Adrenal gland (tissue), 12 donors: ENCODE data around the gene WDR86. TPM values are rescaled to one million over a fixed set of nuclear protein-coding genes. Genes with fewer than 3 reads are reported as not detected.
A peak's percentile ranks its signal among the peaks of the same experiment; 100 is the strongest.

Source experiments
- DNase-seq, 7 donors: peaks; one replicate each; pipeline ENCODE4 v3.0.0-alpha.2; 2019 to 2020
- H3K27ac ChIP-seq, 5 donors: fragments of 200-600 bp; sonication (generic) in 4 of 5; 1 replicate in 3 of 5; 2 replicates in 2 of 5; pipeline versions ENCODE4 v1.5.1 to v1.8.0; 2016 to 2020; ENCODE audit warnings: mild to moderate bottlenecking in 1 of 5
- H3K27me3 ChIP-seq: fragments of 200-600 bp; 2 replicates; pipeline ENCODE4 v1.8.0; 2021
- H3K36me3 ChIP-seq, 2 donors: fragments of 200-600 bp; replicated peaks in 1 of 2; 1 replicate in 1 of 2; 2 replicates in 1 of 2; pipeline versions ENCODE4 v1.5.1 to v1.8.0; 2018 to 2022
- H3K4me1 ChIP-seq, 2 donors: fragments of 200-600 bp; replicated peaks in 1 of 2; 1 replicate in 1 of 2; 2 replicates in 1 of 2; pipeline versions ENCODE4 v1.5.1 to v1.8.0; 2018 to 2021
- H3K4me3 ChIP-seq, 4 donors: fragments of 200-600 bp; sonication (generic) in 3 of 4; one replicate each; pipeline ENCODE4 v1.5.1; 2016 to 2018
- H3K9me3 ChIP-seq, 3 donors: fragments of 200-600 bp; sonication (generic) in 1 of 3; replicated peaks in 1 of 3; 1 replicate in 2 of 3; 2 replicates in 1 of 3; pipeline versions ENCODE4 v1.5.1 to v1.8.0; 2016 to 2021
- CTCF ChIP-seq, 6 experiments: fragments of 450-650 bp in 4 of 6; fragments of 200-600 bp in 2 of 6; sonication (generic) in 1 of 6; IDR thresholded peaks; 1 replicate in 5 of 6; 2 replicates in 1 of 6; pipeline versions ENCODE4 v1.5.1 to v1.8.0; 2016 to 2021; ENCODE audit warnings: antibody characterized with exemption in 6 of 6, mild to moderate bottlenecking in 2 of 6, moderate library complexity in 1 of 6
- POLR2A ChIP-seq, 2 donors: fragments of 450-650 bp; IDR thresholded peaks; one replicate each; pipeline ENCODE4 v1.6.1; 2017; ENCODE audit warnings: antibody characterized with exemption in 2 of 2, mild to moderate bottlenecking in 2 of 2, moderate library complexity in 1 of 2
- WGBS, 4 donors: extraction: QIAGEN DNeasy Blood & Tissue Kit in 2 of 4; methylation state at CpG; one replicate each; pipeline versions ENCODE4 v1.1.5 to v1.1.7; 2013 to 2017; 5-methylcytosine and 5-hydroxymethylcytosine counted together
- intact Hi-C, 2 donors: fragments of 100-400 bp; cut with DNase I; formaldehyde crosslinking; loops; one replicate each; pipeline versions ENCODE4 v1.14.1 to v1.15.0; 2022 to 2023
- polyA plus RNA-seq, 3 donors: library from polyadenylated mRNA; stranded (reverse); fragments of 200-250 nt in 2 of 3; fragments of 350-450 nt in 1 of 3; fragmentation: Illumina TruSeq in 1 of 3; extraction: RNeasy Lipid Tissue Mini Kit (QIAGEN cat#74804) in 1 of 3; gene quantifications; one replicate each; pipeline ENCODE4 v1.2.3, GENCODE V29; 2013 to 2014
- total RNA-seq, 9 donors: library from RNA; depleted of rRNA in 4 of 9; stranded (reverse); fragments of >200 nt in 4 of 9; fragments of 120-200 nt in 1 of 9; fragmentation: NEBNext Ultra II Directional in 1 of 9; extraction: Animal tissue kit (Norgen Biotek cat#: 25700) in 1 of 9; gene quantifications; one replicate each; pipeline versions ENCODE4 v1.1.0 to v1.2.4, GENCODE V29; 2013 to 2023
- donor health status: healthy with polysubstance abuse.
- donor health status: Bipolar disorder and iron deficiency.
- donor health status: DM: yes; HTN: yes; CAD: no.
- donor health status: DM: no; HTN: no; CAD: no.
- donor health status: DM: no; HTN: no; CAD: no.
- donor health status: DM: yes; HTN: yes; CAD: no.

The WDR86 gene
- total and polyA plus RNA-seq, 12 donors, result 1.4 to 16.7 (median 5.5) TPM; not detected in 1

GRCh38 chr7:151438864-151439601, 29.2 kb upstream of the WDR86 start:
- Histone ChIP-seq H3K4me1 (peaks cover 9 to 12% of the 10 kb centered on the region in 2 donors), H3K4me3 (no peak overlapping the region), H3K27ac (peak overlapping the region in 1 of 5 donors; percentile 69), H3K27me3 (peaks cover 23% of the 10 kb centered on the region), H3K36me3 (no peaks in the 10 kb centered on the region), H3K9me3 (no peaks in the 10 kb centered on the region)
- intact Hi-C loops, result no loop called here
- WGBS, 4 donors, result 82 to 91% (median 88%) methylated on average over 13 to 17 of the region's 17 CpGs
- TF ChIP-seq POLR2A (IDR thresholded peaks at IDR 0.05), result no peak
- no peak for TF ChIP-seq CTCF (IDR thresholded peaks at IDR 0.05)
- DNase-seq, result no peak

- peaks cover 23% of the 10 kb centered on the region for H3K27me3 ChIP-seq
- no peaks in the 10 kb centered on the region for H3K9me3 ChIP-seq
- H3K4me1 ChIP-seq, result peaks cover 9 to 12% of the 10 kb centered on the region in 2 donors
- no peaks in the 10 kb centered on the region for H3K36me3 ChIP-seq
- no peak for DNase-seq
- 85 to 92% (median 90%) methylated on average over 12 to 23 of the region's 23 CpGs for WGBS, 4 donors
- intact Hi-C loops, result no loop called here
- H3K4me3 ChIP-seq, result no peak overlapping the region
- TF ChIP-seq CTCF (IDR thresholded peaks at IDR 0.05) (no peak), POLR2A (IDR thresholded peaks at IDR 0.05) (no peak)
- H3K27ac ChIP-seq, result peak overlapping the region in 1 of 5 donors; percentile 77
Measured at GRCh38 chr7:151437866-151438516, 28.2 kb upstream of the WDR86 start.

- H3K4me3 ChIP-seq, result no peak overlapping the region
- intact Hi-C loops, result no loop called here
- H3K4me1 ChIP-seq, result peaks cover 9 to 12% of the 10 kb centered on the region in 2 donors
- 86 to 94% (median 90%) methylated on average over 12 to 13 of the region's 13 CpGs for WGBS, 4 donors
- H3K27ac ChIP-seq, result peak overlapping the region in 2 of 5 donors; percentile 65 to 77
- no peaks in the 10 kb centered on the region for H3K9me3 ChIP-seq
- DNase-seq, result no peak
- H3K27me3 ChIP-seq, result peaks cover 23% of the 10 kb centered on the region
- no peaks in the 10 kb centered on the region for H3K36me3 ChIP-seq
- TF ChIP-seq CTCF (IDR thresholded peaks at IDR 0.05), result no peak
- no peak for TF ChIP-seq POLR2A (IDR thresholded peaks at IDR 0.05)
Measured at GRCh38 chr7:151437159-151437553, 27.3 kb upstream of the WDR86 start.

GRCh38 chr7:151436446-151437158, 26.8 kb upstream of the WDR86 start:
- 69 to 81% (median 77%) methylated on average over 7 to 9 of the region's 9 CpGs for WGBS, 4 donors
- Histone ChIP-seq H3K27me3 (peaks cover 23% of the 10 kb centered on the region), H3K9me3 (no peaks in the 10 kb centered on the region), H3K36me3 (no peaks in the 10 kb centered on the region), H3K4me3 (no peak overlapping the region), H3K27ac (peak overlapping the region in 2 of 5 donors; percentile 65 to 77), H3K4me1 (peaks cover 9 to 12% of the 10 kb centered on the region in 2 donors)
- intact Hi-C loops, result no loop called here
- TF ChIP-seq CTCF (IDR thresholded peaks at IDR 0.05) (no peak), POLR2A (IDR thresholded peaks at IDR 0.05) (no peak)
- no peak for DNase-seq
